CD4-positive, alpha-beta memory T cell (primary cell): Measurements from ENCODE around the gene SLC41A3. TPM values are rescaled to one million over a fixed set of nuclear protein-coding genes. Genes with fewer than 3 reads are reported as not detected.
"Not testable (repeated sequence)": the region's sequence is repeated elsewhere in the genome, so short reads cannot be mapped to it uniquely, and the experiment has no call there.

Source experiments
- CTCF ChIA-PET: fragments of 350-600 bp; sonication (Branson Sonifier 250); formaldehyde crosslinking; loops from one replicate; lab custom pipeline; 2021; ENCODE audit warnings: inconsistent platforms; ENCODE audit not compliant: partially characterized antibody; lab: Charles Lee
- POLR2A ChIA-PET: fragments of 350-600 bp; sonication (Branson Sonifier 250); formaldehyde crosslinking; loops from one replicate; lab custom pipeline; 2021; ENCODE audit not compliant: partially characterized antibody; lab: Charles Lee
- DNase-seq, 5 donors: peaks; one replicate each; pipeline versions ENCODE4 v3.0.0 to v3.0.0-alpha.2; 2020 to 2022; ENCODE audit warnings: mixed read lengths in 1 of 5
- H3K27ac ChIP-seq: one replicate; pipeline ENCODE4 v1.7.0; 2013; ENCODE audit warnings: low read depth, low read length
- H3K27me3 ChIP-seq: 2 replicates; pipeline ENCODE4 v1.7.0; 2013; ENCODE audit warnings: mild to moderate bottlenecking, low read length, moderate library complexity; ENCODE audit not compliant: insufficient read depth
- H3K36me3 ChIP-seq: 2 replicates; pipeline ENCODE4 v1.7.0; 2013; ENCODE audit warnings: mild to moderate bottlenecking, low read length, moderate library complexity; ENCODE audit not compliant: insufficient read depth
- H3K4me1 ChIP-seq: 2 replicates; pipeline ENCODE4 v1.7.0; 2013; ENCODE audit warnings: mild to moderate bottlenecking, low read length, moderate library complexity; ENCODE audit not compliant: insufficient read depth
- H3K4me3 ChIP-seq, 2 donors: one replicate each; pipeline ENCODE4 v1.7.0; 2013; ENCODE audit warnings: low read length in 2 of 2, mild to moderate bottlenecking in 1 of 2
- H3K9me3 ChIP-seq, 2 donors: one replicate each; pipeline ENCODE4 v1.7.0; 2013; ENCODE audit warnings: low read length in 2 of 2, control low read depth in 1 of 2; ENCODE audit not compliant: control insufficient read depth in 1 of 2
- H3K27ac Mint-ChIP-seq, 7 donors: one replicate each; pipeline ENCODE4 v1.8.0; 2020 to 2021; ENCODE audit warnings: mixed read lengths in 7 of 7, mild to moderate bottlenecking in 6 of 7, inconsistent platforms in 3 of 7, moderate library complexity in 3 of 7
- H3K27me3 Mint-ChIP-seq, 2 donors: one replicate each; pipeline ENCODE4 v1.8.0; 2020 to 2021; ENCODE audit warnings: mixed read lengths in 2 of 2
- H3K36me3 Mint-ChIP-seq, 2 donors: one replicate each; pipeline ENCODE4 v1.8.0; 2020 to 2021; ENCODE audit warnings: mixed read lengths in 2 of 2, inconsistent platforms in 1 of 2, mild to moderate bottlenecking in 1 of 2
- H3K4me1 Mint-ChIP-seq, 4 donors: one replicate each; pipeline ENCODE4 v1.8.0; 2020 to 2021; ENCODE audit warnings: mixed read lengths in 4 of 4, mild to moderate bottlenecking in 1 of 4
- H3K4me3 Mint-ChIP-seq, 8 donors: one replicate each; pipeline ENCODE4 v1.8.0; 2020 to 2021; ENCODE audit warnings: mixed read lengths in 8 of 8, mild to moderate bottlenecking in 7 of 8, moderate library complexity in 6 of 8, inconsistent platforms in 3 of 8
- H3K9me3 Mint-ChIP-seq, 8 donors: one replicate each; pipeline ENCODE4 v1.8.0; 2020 to 2021; ENCODE audit warnings: mixed read lengths in 8 of 8, mild to moderate bottlenecking in 5 of 8, inconsistent platforms in 3 of 8, moderate library complexity in 1 of 8
- intact Hi-C: fragments of 100-400 bp; cut with micrococcal nuclease; formaldehyde crosslinking; loops from one replicate; pipeline ENCODE4 v1.15.1; 2023
- polyA plus RNA-seq, 2 donors: library from polyadenylated mRNA; unstranded; fragments of 300-500 nt; fragmentation: Illumina TruSeq; gene quantifications; one replicate each; pipeline ENCODE4 v1.2.3, GENCODE V29; 2021
- total RNA-seq, 2 experiments: library from RNA; stranded (reverse); gene quantifications; one replicate each; pipeline ENCODE4 v1.2.3, GENCODE V29; 2021

The SLC41A3 gene
- total and polyA plus RNA-seq, 4 experiments from 2014 or later = 22.5 to 41.2 (median 32.8) TPM

DNA sequence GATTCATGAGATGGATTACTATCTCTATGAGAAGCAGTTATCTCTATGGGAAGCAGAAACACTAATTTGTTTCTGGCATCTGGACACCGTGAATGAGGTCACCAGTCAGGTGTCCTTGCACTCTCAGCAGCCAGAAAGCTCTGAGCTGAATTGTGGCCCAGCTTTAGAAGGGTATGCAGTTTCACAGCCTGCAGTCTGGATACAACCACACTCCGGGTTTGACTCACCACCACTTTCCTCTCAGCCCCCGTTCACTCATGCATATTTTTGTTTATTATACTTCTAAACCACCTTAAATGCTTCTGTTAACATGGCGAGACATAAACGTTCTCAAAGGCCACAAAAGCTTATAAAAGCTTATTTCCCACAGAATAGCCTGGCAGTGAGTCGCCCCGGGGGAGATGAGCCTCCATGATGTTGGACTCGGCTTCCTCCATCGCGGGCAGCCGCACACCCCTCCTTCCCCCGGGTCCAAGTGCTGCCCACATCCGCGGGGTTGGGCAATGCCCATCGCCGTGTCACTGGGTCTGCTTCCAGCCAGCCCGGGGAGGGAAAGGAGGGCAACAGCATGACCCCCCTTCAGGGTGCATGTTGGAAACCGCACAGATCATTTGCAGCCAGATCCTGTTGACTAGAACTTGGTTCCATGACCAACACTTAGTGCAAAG, 16.8 kb upstream of the SLC41A3 start:
- DNase-seq = no peak
- no peaks in the 10 kb centered on the region for H3K4me1 Mint-ChIP-seq
- POLR2A ChIA-PET = no interaction called here
- CTCF ChIA-PET = no interaction called here
- H3K4me3 Mint-ChIP-seq = no peak overlapping the region
- no peak overlapping the region for H3K27ac ChIP-seq
- H3K36me3 ChIP-seq = no peaks in the 10 kb centered on the region
- H3K4me1 ChIP-seq = no peaks in the 10 kb centered on the region
- H3K27me3 Mint-ChIP-seq = no peaks in the 10 kb centered on the region
- peaks cover 0 to 4% of the 10 kb centered on the region in 2 donors for H3K36me3 Mint-ChIP-seq
- H3K4me3 ChIP-seq = no peak overlapping the region
- H3K9me3 Mint-ChIP-seq = peaks cover 0 to 27% (median 17%) of the 10 kb centered on the region in 8 donors
- H3K9me3 ChIP-seq = peaks cover 0 to 13% of the 10 kb centered on the region in 2 donors
- intact Hi-C loops = no loop called here
- no peaks in the 10 kb centered on the region for H3K27me3 ChIP-seq
- no peak overlapping the region for H3K27ac Mint-ChIP-seq

DNA sequence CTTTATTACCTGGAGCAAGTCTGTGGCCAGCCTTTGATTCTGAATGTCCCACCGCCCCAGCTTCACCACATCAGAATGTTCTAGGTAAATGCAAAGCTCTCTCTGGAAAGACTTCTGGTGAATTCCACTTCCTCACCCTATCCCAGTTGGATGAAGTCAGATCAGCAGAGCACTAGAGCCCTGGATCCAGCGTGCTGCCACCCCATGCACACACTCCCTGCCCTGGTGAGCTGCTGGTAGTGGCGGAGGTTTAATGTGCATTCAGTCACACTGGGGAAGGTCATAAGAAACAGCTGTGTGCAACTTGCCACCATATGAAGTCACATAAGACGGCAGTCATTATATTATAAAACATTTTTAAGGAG, 16.3 kb upstream of the SLC41A3 start:
- no peaks in the 10 kb centered on the region for H3K27me3 ChIP-seq
- intact Hi-C loops = no loop called here
- H3K9me3 ChIP-seq = peaks cover 0 to 13% of the 10 kb centered on the region in 2 donors
- no peak for DNase-seq
- POLR2A ChIA-PET = no interaction called here
- no peaks in the 10 kb centered on the region for H3K4me1 ChIP-seq
- no peaks in the 10 kb centered on the region for H3K36me3 ChIP-seq
- Mint-ChIP-seq H3K27ac (no peak overlapping the region), H3K9me3 (peaks cover 0 to 32% (median 22%) of the 10 kb centered on the region in 8 donors), H3K4me3 (no peak overlapping the region), H3K27me3 (no peaks in the 10 kb centered on the region), H3K4me1 (no peaks in the 10 kb centered on the region), H3K36me3 (peaks cover 0 to 9% of the 10 kb centered on the region in 2 donors)
- H3K27ac ChIP-seq = no peak overlapping the region
- no peak overlapping the region for H3K4me3 ChIP-seq
- CTCF ChIA-PET = no interaction called here

DNA sequence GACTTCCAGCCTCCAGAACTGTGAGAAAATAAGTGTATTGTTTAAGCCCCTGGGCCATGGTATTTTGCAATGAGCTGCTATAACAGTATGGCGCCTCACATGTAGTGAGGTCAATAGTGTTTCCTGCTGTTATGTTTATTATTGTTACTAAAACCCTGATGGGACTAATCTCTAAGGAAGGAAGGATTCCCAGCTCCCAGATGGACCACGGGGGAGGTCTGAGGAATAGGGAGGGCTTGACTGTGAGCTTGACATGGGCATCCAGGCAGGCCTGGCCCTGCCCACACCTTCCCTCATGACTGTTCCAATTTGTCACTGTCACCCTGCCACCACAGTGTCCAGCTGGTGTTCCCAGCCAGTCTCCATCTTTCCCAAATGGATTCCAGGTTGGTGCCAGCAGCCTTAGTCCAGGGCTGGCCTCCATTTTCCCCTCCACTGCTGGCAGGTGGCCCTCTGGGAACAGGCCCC, 14.5 kb upstream of the SLC41A3 start:
- Histone ChIP-seq H3K4me3 (no peak overlapping the region), H3K4me1 (no peaks in the 10 kb centered on the region), H3K36me3 (no peaks in the 10 kb centered on the region), H3K27me3 (no peaks in the 10 kb centered on the region), H3K9me3 (peaks cover 0 to 13% of the 10 kb centered on the region in 2 donors), H3K27ac (no peak overlapping the region)
- no peak overlapping the region for H3K4me3 Mint-ChIP-seq
- H3K36me3 Mint-ChIP-seq = peaks cover 0 to 9% of the 10 kb centered on the region in 2 donors
- no peak for DNase-seq
- peaks cover 0 to 48% (median 32%) of the 10 kb centered on the region in 8 donors for H3K9me3 Mint-ChIP-seq
- no peaks in the 10 kb centered on the region for H3K4me1 Mint-ChIP-seq
- intact Hi-C loops = no loop called here
- no peak overlapping the region for H3K27ac Mint-ChIP-seq
- POLR2A ChIA-PET = no interaction called here
- no peaks in the 10 kb centered on the region for H3K27me3 Mint-ChIP-seq
- CTCF ChIA-PET = interaction anchor here (1.4 kb wide), 1 partner anchor 332 kb away, joined by 3 read pairs; no protein-coding TSS in a partner anchor

DNA sequence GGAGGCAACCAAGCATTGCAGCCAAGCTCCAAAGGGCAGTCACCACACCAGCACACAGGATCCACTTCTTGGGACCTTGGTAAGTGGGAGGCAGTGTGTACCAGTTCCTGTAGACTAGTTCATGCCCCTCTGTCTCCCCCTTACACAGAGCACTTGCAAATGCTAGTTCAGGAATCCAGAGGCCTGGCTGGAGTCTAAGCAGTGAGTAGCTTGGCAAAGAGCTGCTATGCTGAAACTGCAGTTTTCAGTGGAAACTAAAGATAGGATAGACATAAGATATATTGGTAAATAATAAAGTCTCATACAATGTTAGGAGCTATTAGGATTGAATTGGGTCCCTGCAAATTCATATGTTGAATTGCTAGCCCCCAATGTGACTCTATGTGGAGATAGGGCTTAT, 13.9 kb upstream of the SLC41A3 start:
- DNase-seq = no peak
- H3K4me1 ChIP-seq = no peaks in the 10 kb centered on the region
- H3K36me3 ChIP-seq = no peaks in the 10 kb centered on the region
- no peak overlapping the region for H3K27ac Mint-ChIP-seq
- H3K9me3 ChIP-seq = peaks cover 0 to 13% of the 10 kb centered on the region in 2 donors
- no peaks in the 10 kb centered on the region for H3K27me3 Mint-ChIP-seq
- H3K4me1 Mint-ChIP-seq = no peaks in the 10 kb centered on the region
- H3K27me3 ChIP-seq = no peaks in the 10 kb centered on the region
- intact Hi-C loops = no loop called here
- H3K9me3 Mint-ChIP-seq = peaks cover 0 to 49% (median 33%) of the 10 kb centered on the region in 8 donors
- peaks cover 0 to 9% of the 10 kb centered on the region in 2 donors for H3K36me3 Mint-ChIP-seq
- POLR2A ChIA-PET = no interaction called here
- no peak overlapping the region for H3K27ac ChIP-seq
- no peak overlapping the region for H3K4me3 ChIP-seq
- H3K4me3 Mint-ChIP-seq = no peak overlapping the region
- CTCF ChIA-PET = interaction anchor here (1.4 kb wide), 1 partner anchor 331 kb away, joined by 3 read pairs; no protein-coding TSS in a partner anchor

DNA sequence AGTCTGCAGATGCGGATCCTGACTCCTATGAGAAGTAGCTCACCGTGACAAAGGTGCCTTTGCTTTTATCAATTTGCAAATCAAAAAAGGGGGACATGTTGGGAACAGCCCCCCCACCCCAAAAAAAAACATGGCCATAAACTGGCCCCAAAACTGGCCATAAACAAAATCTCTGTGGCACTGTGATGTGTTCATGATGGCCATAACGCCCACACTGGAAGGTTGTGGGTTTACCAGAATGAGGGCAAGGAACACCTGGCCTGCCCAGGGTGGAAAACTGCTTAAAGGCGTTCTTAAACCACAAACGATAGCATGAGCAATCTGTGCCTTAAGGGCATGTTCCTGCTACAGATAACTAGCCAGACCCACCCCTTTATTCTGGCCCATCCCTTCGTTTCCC, 12.3 kb upstream of the SLC41A3 start:
- H3K4me3 ChIP-seq, DNase-seq, H3K27me3 ChIP-seq, H3K27ac Mint-ChIP-seq, H3K27ac ChIP-seq, CTCF ChIA-PET, H3K4me1 Mint-ChIP-seq, H3K4me1 ChIP-seq, intact Hi-C loops, H3K27me3 Mint-ChIP-seq, H3K4me3 Mint-ChIP-seq, H3K36me3 ChIP-seq, POLR2A ChIA-PET: not testable (repeated sequence)
- H3K36me3 Mint-ChIP-seq = peaks cover 0 to 15% of the 10 kb centered on the region in 2 donors
- peaks cover 0 to 50% (median 35%) of the 10 kb centered on the region in 8 donors for H3K9me3 Mint-ChIP-seq
- peaks cover 0 to 13% of the 10 kb centered on the region in 2 donors for H3K9me3 ChIP-seq

DNA sequence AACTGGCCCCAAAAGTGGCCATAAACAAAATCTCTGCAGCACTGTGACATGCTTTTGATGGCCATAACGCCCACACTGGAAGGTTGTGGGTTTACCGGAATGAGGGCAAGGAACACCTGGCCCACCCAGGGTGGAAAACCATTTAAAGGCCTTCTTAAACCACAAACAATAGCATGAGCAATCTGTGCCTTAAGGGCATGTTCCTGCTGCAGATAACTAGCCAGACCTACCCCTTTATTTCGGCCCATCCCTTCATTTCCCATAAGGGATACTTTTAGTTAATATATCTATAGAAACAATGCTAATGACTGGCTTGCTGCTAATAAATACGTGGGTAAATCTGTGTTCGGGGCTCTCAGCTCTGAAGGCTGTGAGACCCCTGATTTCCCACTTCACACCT, 8.2 kb upstream of the SLC41A3 start:
- H3K4me3 ChIP-seq, H3K4me1 Mint-ChIP-seq, POLR2A ChIA-PET: not testable (repeated sequence)

DNA sequence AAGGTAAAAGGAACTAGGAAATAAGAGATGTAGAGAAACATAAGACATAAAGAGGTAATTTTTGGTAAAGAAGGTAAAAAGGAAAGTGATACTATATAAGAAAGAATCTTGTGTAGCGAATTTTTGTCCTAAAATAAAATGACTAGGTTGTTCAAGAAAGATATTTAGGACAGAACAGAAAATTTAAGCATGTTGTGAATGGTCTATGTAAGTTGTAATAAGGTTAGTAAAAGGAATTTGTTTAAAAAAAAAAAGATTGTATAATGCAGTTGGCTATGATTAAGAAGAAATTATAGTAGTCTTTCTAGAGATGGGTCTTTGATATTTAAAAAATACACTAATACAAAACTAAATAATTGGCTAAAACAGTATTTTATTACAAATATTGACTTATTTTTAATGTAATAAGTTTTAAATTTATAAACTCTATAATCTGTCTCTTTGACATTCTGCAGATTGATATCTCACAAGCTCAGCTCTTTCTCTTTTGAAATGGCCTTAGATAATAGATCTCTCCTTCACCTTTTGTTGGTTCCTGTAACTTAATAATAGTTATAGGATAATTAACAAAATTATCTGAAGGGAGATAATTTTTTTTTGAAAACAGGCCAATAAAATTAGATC, 3.7 kb upstream of the SLC41A3 start:
- DNase-seq = no peak
- ChIA-PET POLR2A (no interaction called here), CTCF (interaction anchor here (0.6 kb wide), 1 partner anchor 13 kb away, joined by 3 read pairs; no protein-coding TSS in a partner anchor)
- Histone ChIP-seq H3K4me1 (peaks cover 19% of the 10 kb centered on the region), H3K27ac (no peak overlapping the region), H3K36me3 (no peaks in the 10 kb centered on the region), H3K4me3 (no peak overlapping the region), H3K27me3 (no peaks in the 10 kb centered on the region), H3K9me3 (no peaks in the 10 kb centered on the region)
- H3K4me3 Mint-ChIP-seq = no peak overlapping the region
- peaks cover 0 to 5% (median 2%) of the 10 kb centered on the region in 8 donors for H3K9me3 Mint-ChIP-seq
- no peak overlapping the region for H3K27ac Mint-ChIP-seq
- peaks cover 0 to 2% of the 10 kb centered on the region in 2 donors for H3K27me3 Mint-ChIP-seq
- peaks cover 7 to 22% (median 15%) of the 10 kb centered on the region in 4 donors for H3K4me1 Mint-ChIP-seq
- peaks cover 3 to 9% of the 10 kb centered on the region in 2 donors for H3K36me3 Mint-ChIP-seq
- intact Hi-C loops = loop anchor here (10.0 kb wide), 1 partner anchor 493 kb away; the partner anchor contains the start of gene OSBPL11

More for the DNA sequence above, 8.2 kb upstream of the SLC41A3 start:
- H3K27ac Mint-ChIP-seq, H3K27me3 ChIP-seq, H3K4me3 Mint-ChIP-seq, H3K36me3 ChIP-seq, H3K27me3 Mint-ChIP-seq, DNase-seq, H3K4me1 ChIP-seq, H3K27ac ChIP-seq, CTCF ChIA-PET, intact Hi-C loops: not testable (repeated sequence)
- Mint-ChIP-seq H3K36me3 (peaks cover 0 to 18% of the 10 kb centered on the region in 2 donors), H3K9me3 (peaks cover 0 to 38% (median 33%) of the 10 kb centered on the region in 8 donors)
- peaks cover 0 to 11% of the 10 kb centered on the region in 2 donors for H3K9me3 ChIP-seq
